Muscle layer of duodenum (tissue), 2 donors: ENCODE results near the gene RABEP1.

Source experiments
- H3K27ac ChIP-seq: one replicate; pipeline ENCODE4 v1.7.0; 2013; ENCODE audit warnings: mild to moderate bottlenecking, low read length
- H3K27me3 ChIP-seq: one replicate; pipeline ENCODE4 v1.7.0; 2013; ENCODE audit warnings: low read depth, mild to moderate bottlenecking, control low read depth, low read length
- H3K36me3 ChIP-seq, 2 donors: one replicate each; pipeline ENCODE4 v1.7.0; 2013; ENCODE audit warnings: low read length in 2 of 2, control low read depth in 1 of 2, mild to moderate bottlenecking in 1 of 2; ENCODE audit not compliant: insufficient read depth in 2 of 2, control insufficient read depth in 1 of 2
- H3K4me1 ChIP-seq, 2 donors: one replicate each; pipeline ENCODE4 v1.7.0; 2013; ENCODE audit warnings: low read length in 2 of 2, mild to moderate bottlenecking in 2 of 2, control low read depth in 1 of 2, moderate library complexity in 1 of 2; ENCODE audit not compliant: insufficient read depth in 2 of 2, control insufficient read depth in 1 of 2
- H3K4me3 ChIP-seq, 2 donors: one replicate each; pipeline ENCODE4 v1.7.0; 2013; ENCODE audit warnings: low read length in 2 of 2, low read depth in 1 of 2, mild to moderate bottlenecking in 1 of 2
- H3K9me3 ChIP-seq, 2 donors: one replicate each; pipeline ENCODE4 v1.7.0; 2013; ENCODE audit warnings: low read length in 2 of 2, control low read depth in 1 of 2, mild to moderate bottlenecking in 1 of 2; ENCODE audit not compliant: control insufficient read depth in 1 of 2
- donor health status: healthy.

The RABEP1 gene

GRCh38 chr17:5331506-5331905 is 49.4 kb downstream of the RABEP1 start:
- H3K27ac ChIP-seq: no peak overlapping the region
- no peaks in the 10 kb centered on the region for H3K27me3 ChIP-seq
- H3K9me3 ChIP-seq: no peaks in the 10 kb centered on the region
- peaks cover 14 to 29% of the 10 kb centered on the region in 2 donors for H3K36me3 ChIP-seq
- H3K4me1 ChIP-seq: no peaks in the 10 kb centered on the region
- no peak overlapping the region for H3K4me3 ChIP-seq

- no peak overlapping the region for H3K4me3 ChIP-seq
- peaks cover 34 to 36% of the 10 kb centered on the region in 2 donors for H3K36me3 ChIP-seq
- H3K27me3 ChIP-seq: no peaks in the 10 kb centered on the region
- no peak overlapping the region for H3K27ac ChIP-seq
- H3K9me3 ChIP-seq: no peaks in the 10 kb centered on the region
- H3K4me1 ChIP-seq: no peaks in the 10 kb centered on the region
Measured at GRCh38 chr17:5344914-5345313, 62.8 kb downstream of the RABEP1 start.

GRCh38 chr17:5352681-5353289 is 70.7 kb downstream of the RABEP1 start:
- Histone ChIP-seq H3K27me3 (no peaks in the 10 kb centered on the region), H3K27ac (no peak overlapping the region), H3K4me1 (no peaks in the 10 kb centered on the region), H3K9me3 (no peaks in the 10 kb centered on the region), H3K4me3 (no peak overlapping the region), H3K36me3 (peaks cover 45 to 68% of the 10 kb centered on the region in 2 donors)

- H3K27ac ChIP-seq: no peak overlapping the region
- no peaks in the 10 kb centered on the region for H3K27me3 ChIP-seq
- no peaks in the 10 kb centered on the region for H3K4me1 ChIP-seq
- H3K9me3 ChIP-seq: no peaks in the 10 kb centered on the region
- no peak overlapping the region for H3K4me3 ChIP-seq
- H3K36me3 ChIP-seq: peaks cover 38 to 66% of the 10 kb centered on the region in 2 donors
Measured at GRCh38 chr17:5354310-5354709, 72.2 kb downstream of the RABEP1 start.

- Histone ChIP-seq H3K36me3 (peaks cover 35 to 71% of the 10 kb centered on the region in 2 donors), H3K4me3 (no peak overlapping the region), H3K9me3 (no peaks in the 10 kb centered on the region), H3K4me1 (no peaks in the 10 kb centered on the region), H3K27me3 (no peaks in the 10 kb centered on the region), H3K27ac (no peak overlapping the region)
Measured at GRCh38 chr17:5354886-5355415, 72.9 kb downstream of the RABEP1 start.

- Histone ChIP-seq H3K27ac (no peak overlapping the region), H3K36me3 (peaks cover 33 to 69% of the 10 kb centered on the region in 2 donors), H3K4me1 (no peaks in the 10 kb centered on the region)
Measured at GRCh38 chr17:5355421-5356129, 73.5 kb downstream of the RABEP1 start.

GRCh38 chr17:5361426-5361825 is 79.3 kb downstream of the RABEP1 start:
- Histone ChIP-seq H3K4me3 (no peak overlapping the region), H3K27me3 (no peaks in the 10 kb centered on the region), H3K36me3 (peaks cover 24 to 64% of the 10 kb centered on the region in 2 donors)

More at GRCh38 chr17:5355421-5356129, 73.5 kb downstream of the RABEP1 start:
- Histone ChIP-seq H3K9me3 (no peaks in the 10 kb centered on the region), H3K4me3 (no peak overlapping the region), H3K27me3 (no peaks in the 10 kb centered on the region)

GRCh38 chr17:5362162-5362811 is 80.2 kb downstream of the RABEP1 start:
- no peaks in the 10 kb centered on the region for H3K4me1 ChIP-seq
- H3K36me3 ChIP-seq: peaks cover 24 to 69% of the 10 kb centered on the region in 2 donors

More at GRCh38 chr17:5361426-5361825, 79.3 kb downstream of the RABEP1 start:
- no peak overlapping the region for H3K27ac ChIP-seq
- H3K4me1 ChIP-seq: no peaks in the 10 kb centered on the region
- H3K9me3 ChIP-seq: no peaks in the 10 kb centered on the region

GRCh38 chr17:5364156-5364555 is 82.1 kb downstream of the RABEP1 start:
- Histone ChIP-seq H3K9me3 (no peaks in the 10 kb centered on the region), H3K27me3 (no peaks in the 10 kb centered on the region), H3K4me1 (no peaks in the 10 kb centered on the region), H3K36me3 (peaks cover 30 to 74% of the 10 kb centered on the region in 2 donors), H3K27ac (no peak overlapping the region), H3K4me3 (no peak overlapping the region)

More at GRCh38 chr17:5362162-5362811, 80.2 kb downstream of the RABEP1 start:
- no peaks in the 10 kb centered on the region for H3K27me3 ChIP-seq
- no peak overlapping the region for H3K27ac ChIP-seq
- no peak overlapping the region for H3K4me3 ChIP-seq
- no peaks in the 10 kb centered on the region for H3K9me3 ChIP-seq

- no peak overlapping the region for H3K27ac ChIP-seq
- H3K9me3 ChIP-seq: no peaks in the 10 kb centered on the region
- H3K27me3 ChIP-seq: no peaks in the 10 kb centered on the region
- H3K4me3 ChIP-seq: no peak overlapping the region
- no peaks in the 10 kb centered on the region for H3K4me1 ChIP-seq
- H3K36me3 ChIP-seq: peaks cover 30 to 74% of the 10 kb centered on the region in 2 donors
Measured at GRCh38 chr17:5364696-5365095, 82.6 kb downstream of the RABEP1 start.

GRCh38 chr17:5365831-5366230 is 83.7 kb downstream of the RABEP1 start:
- Histone ChIP-seq H3K36me3 (peaks cover 35 to 76% of the 10 kb centered on the region in 2 donors), H3K4me1 (no peaks in the 10 kb centered on the region), H3K27me3 (no peaks in the 10 kb centered on the region), H3K27ac (no peak overlapping the region), H3K9me3 (no peaks in the 10 kb centered on the region), H3K4me3 (no peak overlapping the region)
